PC-3 (cell line): ENCODE results near the gene PRDM15.

Experiments
- CTCF ChIP-seq: fragments of 300-600 bp; sonication (generic); conservative IDR thresholded peaks from 2 replicates; pipeline ENCODE4 v1.5.1; 2017; ENCODE audit warnings: antibody characterized with exemption, low read depth, mild to moderate bottlenecking, low read length
- EZH2 ChIP-seq: fragments of 300-600 bp; sonication (generic); IDR thresholded peaks from one replicate; pipeline ENCODE4 v1.6.1; 2017; ENCODE audit warnings: antibody characterized with exemption, mild to moderate bottlenecking, low read length; ENCODE audit not compliant: unreplicated experiment
- EZH2phosphoT487 ChIP-seq: fragments of 300-600 bp; sonication (generic); IDR thresholded peaks from 2 replicates; pipeline ENCODE4 v1.6.1; 2018; ENCODE audit warnings: mild to moderate bottlenecking, antibody characterized with exemption, low read length, borderline replicate concordance

- no peak for TF ChIP-seq CTCF
- TF ChIP-seq EZH2phosphoT487 = no peak
- TF ChIP-seq EZH2 = no peak
Measured at GRCh38 chr21:41927727-41928409, 48.7 kb upstream of the PRDM15 start.
